ENCODE data around the gene DAP3.
"Not testable (repeated sequence)": the region's sequence is repeated elsewhere in the genome, so short reads cannot be mapped to it uniquely, and the experiment has no call there.

DAP3 gene

GRCh38 chr1:155712636-155713035 is 23.7 kb downstream of the DAP3 start:
- H3K9me2 ChIP-seq (replicated peaks; ENCODE audit: insufficient read depth, low read length); H4K20me1 ChIP-seq (ENCODE audit: insufficient read depth, low read length); H3K9me3 ChIP-seq (replicated peaks; ENCODE audit: insufficient read depth, low read length); H3K27me3 ChIP-seq (replicated peaks; ENCODE audit: insufficient read depth, low read length); H3K4me3 ChIP-seq (ENCODE audit: low read length); H3K9ac ChIP-seq (ENCODE audit: low read length); H3K27ac ChIP-seq (ENCODE audit: low read length); H3K4me2 ChIP-seq (ENCODE audit: low read depth, low read length); H2AFZ ChIP-seq (ENCODE audit: low read length); DNase-seq: not testable (repeated sequence)
- Histone ChIP-seq H3K4me1 (ENCODE audit: low read length) (peaks cover 17% of the 10 kb centered on the region), H3K36me3 (replicated peaks; ENCODE audit: insufficient read depth, low read length) (peaks cover 15% of the 10 kb centered on the region; the same call in 1 of the 2 replicates), H3K79me2 (ENCODE audit: low read length) (peaks cover 80% of the 10 kb centered on the region), H3F3A (ENCODE audit: insufficient read depth, low read length) (peaks cover 32% of the 10 kb centered on the region)
- peak; percentile 11; the same call in 1 of the 2 replicates for TF ChIP-seq CTCF (IDR thresholded peaks at IDR 0.05; ENCODE audit: low read length)

DNA sequence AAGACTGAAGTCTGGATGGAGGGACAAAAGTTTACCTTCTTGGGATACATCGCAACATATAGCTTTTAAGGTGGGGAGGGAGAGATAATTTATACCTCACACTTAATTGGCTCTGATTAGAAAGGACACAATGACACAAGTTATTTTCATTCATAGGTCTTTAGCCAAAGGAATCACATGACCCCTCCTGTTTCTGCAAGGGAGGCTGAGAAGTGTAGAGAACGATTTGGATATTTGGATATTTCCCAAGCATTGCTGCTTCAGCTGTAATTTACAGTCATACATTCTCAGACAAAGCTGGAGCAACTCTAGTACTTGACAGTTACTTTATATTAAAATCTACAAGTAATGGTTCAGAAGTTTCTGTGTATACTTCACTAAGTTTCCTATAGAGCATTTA is 24.2 kb downstream of the DAP3 start:
- no peaks in the 10 kb centered on the region for H3K9me3 ChIP-seq (replicated peaks; ENCODE audit: insufficient read depth, low read length)
- peaks cover 80% of the 10 kb centered on the region for H3K79me2 ChIP-seq (ENCODE audit: low read length)
- peaks cover 16% of the 10 kb centered on the region for H3K4me1 ChIP-seq (ENCODE audit: low read length)
- no peaks in the 10 kb centered on the region for H3K27me3 ChIP-seq (replicated peaks; ENCODE audit: insufficient read depth, low read length)
- TF ChIP-seq EZH2phosphoT487 (IDR thresholded peaks at IDR 0.05; ENCODE audit: low read length): no peak
- no peak overlapping the region for H3K4me2 ChIP-seq (ENCODE audit: low read depth, low read length)
- no peak overlapping the region for H3K9ac ChIP-seq (ENCODE audit: low read length)
- no peak overlapping the region for H3K27ac ChIP-seq (ENCODE audit: low read length)
- H3K9me2 ChIP-seq (replicated peaks; ENCODE audit: insufficient read depth, low read length): no peaks in the 10 kb centered on the region
- DNase-seq: no peak
- H3F3A ChIP-seq (ENCODE audit: insufficient read depth, low read length): peaks cover 28% of the 10 kb centered on the region
- H4K20me1 ChIP-seq (ENCODE audit: insufficient read depth, low read length): peaks cover 4% of the 10 kb centered on the region; the same call in 1 of the 2 replicates
- H3K4me3 ChIP-seq (ENCODE audit: low read length): no peak overlapping the region
- peaks cover 13% of the 10 kb centered on the region; the same call in 1 of the 2 replicates for H3K36me3 ChIP-seq (replicated peaks; ENCODE audit: insufficient read depth, low read length)
- H2AFZ ChIP-seq (ENCODE audit: low read length): no peak overlapping the region

DNA sequence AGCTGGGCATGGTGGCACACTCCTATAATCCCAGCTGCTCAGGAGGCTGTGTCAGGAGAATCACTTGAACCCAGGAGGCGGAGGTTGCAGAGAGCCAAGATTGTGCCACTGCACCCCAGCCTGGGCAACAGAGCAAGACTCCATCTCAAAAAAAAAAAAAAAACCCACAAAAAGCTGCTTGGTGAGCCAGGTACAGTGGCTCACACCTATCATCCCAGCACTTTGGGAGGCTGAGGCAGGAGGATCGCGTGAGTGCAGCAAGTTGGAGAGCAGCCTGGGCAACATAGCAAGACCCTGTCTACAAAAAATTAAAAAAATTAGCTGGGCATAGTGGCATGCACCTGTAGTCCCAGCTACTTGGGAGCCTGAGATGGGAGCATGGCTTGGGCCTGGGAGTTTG is 26.2 kb downstream of the DAP3 start:
- H3K4me2 ChIP-seq (ENCODE audit: low read depth, low read length); H3K27me3 ChIP-seq (replicated peaks; ENCODE audit: insufficient read depth, low read length); H3K9ac ChIP-seq (ENCODE audit: low read length); H3K9me2 ChIP-seq (replicated peaks; ENCODE audit: insufficient read depth, low read length); H2AFZ ChIP-seq (ENCODE audit: low read length); H3K27ac ChIP-seq (ENCODE audit: low read length); H3K4me3 ChIP-seq (ENCODE audit: low read length); H4K20me1 ChIP-seq (ENCODE audit: insufficient read depth, low read length); DNase-seq; H3K9me3 ChIP-seq (replicated peaks; ENCODE audit: insufficient read depth, low read length): not testable (repeated sequence)
- H3F3A ChIP-seq (ENCODE audit: insufficient read depth, low read length): peaks cover 28% of the 10 kb centered on the region
- H3K4me1 ChIP-seq (ENCODE audit: low read length): peaks cover 16% of the 10 kb centered on the region
- H3K79me2 ChIP-seq (ENCODE audit: low read length): peaks cover 80% of the 10 kb centered on the region
- 0 out of 2 replicates have a peak, but pooled peaks cover 13% of the 10 kb centered on the region for H3K36me3 ChIP-seq (replicated peaks; ENCODE audit: insufficient read depth, low read length)

DNA sequence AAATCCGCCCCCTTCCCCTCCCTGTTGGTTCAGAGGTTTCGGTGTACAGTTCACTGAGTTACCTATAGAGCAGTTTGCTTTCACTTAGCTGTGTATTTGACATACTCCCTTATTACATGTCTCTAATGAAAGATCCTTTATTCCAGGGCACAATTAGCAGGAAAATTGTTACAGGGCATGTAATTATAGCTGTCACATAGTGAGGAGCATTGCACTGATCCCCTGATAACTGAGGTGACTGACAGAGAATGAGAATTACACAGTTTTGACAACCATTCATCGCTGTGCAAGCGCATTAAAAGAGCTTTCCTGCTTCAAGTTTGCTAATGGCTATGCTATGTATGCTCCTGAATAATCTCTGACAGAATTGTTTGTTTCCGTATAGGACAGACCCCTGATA is 26.9 kb downstream of the DAP3 start:
- H2AFZ ChIP-seq (ENCODE audit: low read length): no peak overlapping the region
- H3K4me2 ChIP-seq (ENCODE audit: low read depth, low read length): no peak overlapping the region
- 0 out of 2 replicates have a peak, but pooled peaks cover 4% of the 10 kb centered on the region for H4K20me1 ChIP-seq (ENCODE audit: insufficient read depth, low read length)
- H3K9me2 ChIP-seq (replicated peaks; ENCODE audit: insufficient read depth, low read length): no peaks in the 10 kb centered on the region
- H3K36me3 ChIP-seq (replicated peaks; ENCODE audit: insufficient read depth, low read length): 0 out of 2 replicates have a peak, but pooled peaks cover 13% of the 10 kb centered on the region
- peak; percentile 44 for DNase-seq
- no peak for TF ChIP-seq EZH2 (optimal IDR thresholded peaks at IDR 0.05; ENCODE audit: low read depth, low read length)
- no peak for TF ChIP-seq CTCF (IDR thresholded peaks at IDR 0.05; ENCODE audit: low read length)
- no peak for TF ChIP-seq EZH2phosphoT487 (IDR thresholded peaks at IDR 0.05; ENCODE audit: low read length)
- no peak overlapping the region; the same call in 1 of the 2 replicates for H3K27ac ChIP-seq (ENCODE audit: low read length)
- no peaks in the 10 kb centered on the region for H3K9me3 ChIP-seq (replicated peaks; ENCODE audit: insufficient read depth, low read length)
- peaks cover 82% of the 10 kb centered on the region for H3K79me2 ChIP-seq (ENCODE audit: low read length)
- H3K9ac ChIP-seq (ENCODE audit: low read length): no peak overlapping the region
- no peaks in the 10 kb centered on the region for H3K27me3 ChIP-seq (replicated peaks; ENCODE audit: insufficient read depth, low read length)
- H3K4me1 ChIP-seq (ENCODE audit: low read length): peaks cover 16% of the 10 kb centered on the region
- peaks cover 28% of the 10 kb centered on the region for H3F3A ChIP-seq (ENCODE audit: insufficient read depth, low read length)
- no peak overlapping the region for H3K4me3 ChIP-seq (ENCODE audit: low read length)

Measured in MM.1S (cell line).